GM11168 (cell line): ENCODE data around the gene CMTM3.
"Not testable (repeated sequence)": the region's sequence is repeated elsewhere in the genome, so short reads cannot be mapped to it uniquely, and the experiment has no call there.

Experiments
- in situ Hi-C: fragments of 300-500 bp; cut with MboI; formaldehyde crosslinking; loops from one replicate; pipeline ENCODE4 v1.12.0; 2022; ENCODE audit warnings: low sequenced_read_pairs; ENCODE audit not compliant: unreplicated experiment

CMTM3 gene

GRCh38 chr16:66581246-66581952 lies 23.1 kb upstream of the CMTM3 start:
- in situ Hi-C loops, result no loop called here

GRCh38 chr16:66585481-66586239 lies 18.8 kb upstream of the CMTM3 start:
- in situ Hi-C loops, result loop anchor here (5.0 kb wide), 1 partner anchor 103 kb away; no protein-coding TSS in a partner anchor

DNA sequence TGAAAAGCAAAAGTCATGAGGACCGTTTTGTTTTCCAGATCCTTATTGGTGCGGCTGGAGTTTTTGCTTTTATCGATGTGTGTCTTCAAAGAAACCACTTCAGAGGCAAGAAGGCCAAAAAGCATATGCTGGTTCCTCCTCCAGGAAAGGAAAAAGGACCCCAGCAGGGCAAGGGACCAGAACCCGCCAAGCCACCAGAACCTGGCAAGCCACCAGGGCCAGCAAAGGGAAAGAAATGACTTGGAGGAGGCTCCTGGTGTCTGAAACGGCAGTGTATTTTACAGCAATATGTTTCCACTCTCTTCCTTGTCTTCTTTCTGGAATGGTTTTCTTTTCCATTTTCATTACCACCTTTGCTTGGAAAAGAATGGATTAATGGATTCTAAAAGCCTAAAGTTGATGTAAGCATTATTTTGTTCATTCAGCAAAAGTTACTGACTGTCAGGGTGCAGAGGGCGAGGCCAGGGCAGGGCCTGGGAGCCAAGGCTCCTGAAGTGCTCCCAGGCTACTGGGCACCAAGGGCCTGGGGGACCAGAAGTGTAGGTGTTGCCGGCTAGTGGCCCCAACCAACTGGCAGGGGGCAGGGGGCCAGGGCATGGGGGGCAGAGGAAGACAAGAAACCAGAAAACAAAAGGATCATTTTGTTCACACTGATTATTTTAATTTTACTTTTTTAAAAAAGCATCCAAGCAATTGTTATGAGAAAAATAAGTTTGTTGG lies 16.5 kb upstream of the CMTM3 start:
- in situ Hi-C loops, result loop anchor here (5.0 kb wide), 1 partner anchor 106 kb away; no protein-coding TSS in a partner anchor

DNA sequence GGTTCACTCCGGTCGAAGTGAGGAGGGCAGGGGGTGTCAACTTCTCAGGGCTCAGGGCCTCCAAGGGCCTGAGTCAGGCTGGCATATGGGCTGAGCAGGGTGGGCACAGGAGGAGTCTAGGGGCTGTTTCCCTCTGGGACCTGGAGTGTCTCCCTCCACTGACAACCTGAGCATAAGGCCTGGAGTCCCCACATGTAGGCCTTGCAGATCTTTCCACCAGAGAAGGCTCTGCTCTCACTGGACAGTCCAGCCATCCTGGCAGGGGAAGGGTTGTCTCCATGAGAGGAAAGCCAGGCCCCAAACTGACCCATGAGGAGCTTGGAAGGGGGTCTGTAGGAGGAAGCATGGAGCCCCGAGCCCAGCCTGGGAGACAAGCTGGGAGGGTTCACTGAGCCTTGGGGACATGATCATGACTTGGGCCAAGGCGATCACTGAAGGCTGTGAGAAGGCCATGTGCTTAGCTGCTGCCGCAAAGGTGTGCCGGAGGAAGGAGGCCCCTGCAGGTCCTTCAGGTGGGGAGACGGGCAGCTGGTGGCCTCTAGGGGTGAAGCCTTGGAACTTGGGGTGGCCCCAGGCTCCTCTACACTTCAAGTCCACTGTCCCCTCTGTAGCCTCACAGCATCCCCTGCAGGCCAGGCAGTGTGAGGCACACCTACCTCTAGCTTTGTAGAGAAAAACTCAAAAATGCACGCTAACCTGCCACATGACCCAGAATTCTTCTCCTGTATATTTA lies 15.4 kb upstream of the CMTM3 start:
- in situ Hi-C loops, result loop anchor here (5.0 kb wide), 1 partner anchor 107 kb away; no protein-coding TSS in a partner anchor

GRCh38 chr16:66590322-66590721 lies 14.2 kb upstream of the CMTM3 start:
- in situ Hi-C loops, result no loop called here

DNA sequence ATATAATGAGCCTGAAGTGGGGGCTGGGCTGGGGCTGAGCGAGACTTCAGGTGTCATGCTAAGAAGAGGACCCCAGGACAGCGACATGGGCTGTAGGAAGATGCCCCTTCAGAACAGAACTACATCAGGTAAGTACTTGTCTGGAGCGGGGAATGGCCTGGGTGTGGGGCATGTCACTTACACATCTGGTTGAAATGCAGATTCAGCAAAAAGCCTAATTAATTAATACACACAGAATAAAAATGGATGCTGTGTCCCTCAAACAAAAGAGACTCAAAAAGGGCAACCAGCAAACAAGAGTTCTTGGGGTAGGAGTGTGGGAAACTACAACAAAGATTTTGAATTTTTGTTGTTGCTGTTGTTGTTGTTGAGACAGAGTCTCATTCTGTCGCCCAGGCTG lies 13.5 kb upstream of the CMTM3 start:
- in situ Hi-C loops, result no loop called here

DNA sequence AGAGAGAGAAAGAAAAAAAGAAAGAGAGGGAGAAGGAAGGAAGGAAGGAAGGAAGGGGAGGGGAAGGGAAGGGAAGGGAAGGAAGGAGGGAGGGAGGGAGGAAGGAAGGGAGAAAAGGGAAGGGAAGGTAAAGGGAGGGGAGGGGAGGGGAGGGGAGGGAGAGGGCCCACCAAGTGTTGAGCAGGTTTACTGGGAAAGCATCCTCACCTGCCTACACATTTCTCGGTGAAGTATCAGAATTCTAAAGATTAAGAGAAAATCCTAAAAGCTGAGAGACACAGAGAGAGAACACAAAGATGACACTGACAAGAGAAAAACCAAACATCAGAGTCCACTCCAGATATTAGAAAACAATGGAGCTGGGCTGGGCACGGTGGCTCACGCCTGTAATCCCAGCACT lies 12.3 kb upstream of the CMTM3 start:
- in situ Hi-C loops, result no loop called here

DNA sequence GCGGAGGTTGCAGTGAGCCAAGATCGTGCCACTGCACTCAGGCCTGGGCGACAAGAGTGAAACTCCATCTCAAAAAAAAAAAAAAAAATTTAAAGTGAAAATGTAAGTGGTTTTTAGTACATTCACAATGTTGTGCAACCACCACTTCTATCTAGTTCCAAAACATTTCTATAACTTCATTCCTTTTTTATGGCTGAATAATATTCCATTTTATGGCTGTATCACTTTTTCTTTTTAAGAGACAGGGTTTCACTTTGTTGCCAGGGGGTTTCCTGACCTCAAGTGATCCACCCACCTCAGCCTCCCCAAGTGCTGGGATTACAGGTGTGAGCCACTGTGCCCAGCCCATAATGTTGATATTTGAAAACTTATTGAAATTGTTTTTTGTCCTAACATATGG lies 11.7 kb upstream of the CMTM3 start:
- in situ Hi-C loops, result no loop called here

DNA sequence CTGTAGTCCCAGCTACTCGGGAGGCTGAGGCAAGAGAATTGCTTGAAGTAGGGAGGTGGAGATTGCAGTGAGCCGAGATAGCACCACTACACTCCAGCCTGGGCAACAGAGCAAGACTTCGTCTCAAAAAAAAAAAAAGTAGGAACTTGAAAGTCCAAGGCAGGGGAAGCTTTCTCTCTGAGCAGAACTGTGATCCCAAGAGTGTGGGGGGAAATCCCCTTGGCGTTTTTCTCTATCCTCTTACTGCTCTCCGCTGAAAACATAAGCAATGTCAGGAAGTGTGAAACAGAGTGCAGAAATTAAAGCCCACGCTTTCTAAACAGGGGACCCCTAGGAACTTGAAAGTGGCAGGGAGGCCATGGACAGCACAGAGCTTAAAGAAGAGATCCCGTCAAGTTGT lies 9.8 kb upstream of the CMTM3 start:
- in situ Hi-C loops, result no loop called here

GRCh38 chr16:66596559-66596958 lies 7.9 kb upstream of the CMTM3 start:
- in situ Hi-C loops, result not testable (repeated sequence)

- in situ Hi-C loops, result no loop called here
Observed at GRCh38 chr16:66596986-66597848, 7.3 kb upstream of the CMTM3 start.

DNA sequence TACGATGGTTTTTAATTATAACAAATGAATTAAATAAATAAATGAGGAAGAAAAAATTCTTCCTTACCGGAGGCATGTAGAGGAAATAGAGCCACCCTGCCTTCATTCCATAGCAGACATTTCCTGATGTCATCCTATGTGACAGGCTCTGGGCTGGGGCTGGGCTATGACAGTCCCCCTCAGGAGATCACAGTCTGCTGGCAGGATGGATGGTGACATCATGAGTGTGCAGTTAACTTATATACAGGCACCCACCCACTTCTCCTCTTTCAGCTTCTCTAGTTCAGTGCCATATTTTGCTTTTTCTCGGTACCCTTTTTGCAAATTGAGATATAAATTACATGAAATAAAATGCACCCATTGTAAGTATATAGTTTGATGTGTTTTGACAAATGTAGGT lies 6.4 kb upstream of the CMTM3 start:
- in situ Hi-C loops, result no loop called here

DNA sequence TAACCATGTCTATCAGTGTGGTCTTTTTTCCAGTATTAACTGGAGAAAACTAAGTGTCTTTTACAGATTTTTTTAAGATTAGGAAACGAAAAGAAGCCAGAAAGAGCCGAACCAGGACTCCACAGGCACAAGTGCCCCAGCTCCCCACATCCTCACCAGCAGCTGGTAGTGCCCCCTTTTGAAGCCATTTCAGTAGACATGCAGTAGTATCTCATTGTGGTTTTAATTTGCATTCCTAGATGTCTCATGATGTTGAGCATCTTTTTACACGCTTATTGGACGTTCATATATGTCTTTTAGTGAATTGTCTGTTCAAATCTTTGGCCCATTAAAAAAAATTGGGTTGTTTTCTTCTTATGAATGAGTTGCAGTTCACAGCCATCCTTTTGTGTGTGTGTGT lies 4.8 kb upstream of the CMTM3 start:
- in situ Hi-C loops, result no loop called here

- in situ Hi-C loops, result no loop called here
Observed at GRCh38 chr16:66600477-66600876, 4.0 kb upstream of the CMTM3 start.

DNA sequence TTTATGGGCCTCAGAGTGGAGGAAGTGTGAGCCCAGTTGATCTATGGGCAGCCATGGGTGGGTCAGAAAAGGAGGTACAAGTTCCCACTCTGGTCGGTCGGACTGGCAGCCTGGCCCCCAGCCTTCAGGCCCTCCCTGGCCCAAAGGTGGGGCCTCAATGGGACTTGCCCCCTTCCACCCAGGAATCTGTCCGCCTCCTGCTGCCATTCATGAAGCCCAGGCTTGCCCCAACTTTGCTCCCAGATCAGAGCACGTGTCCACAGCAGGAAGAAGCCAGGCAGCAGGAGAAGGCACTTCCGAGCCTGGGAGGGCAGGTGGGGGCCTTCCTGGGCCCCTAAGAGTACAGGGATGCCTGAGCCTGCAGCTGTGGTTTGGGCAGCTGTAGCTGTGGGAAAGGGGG lies 3.0 kb upstream of the CMTM3 start:
- in situ Hi-C loops, result no loop called here

- in situ Hi-C loops, result no loop called here
Observed at GRCh38 chr16:66603537-66604375, 748 bp upstream of the CMTM3 start.

- in situ Hi-C loops, result loop anchor here (5.0 kb wide), 1 partner anchor 203 kb away; no protein-coding TSS in a partner anchor
Observed at GRCh38 chr16:66605177-66605978, 874 bp downstream of the CMTM3 start.
